ENCODE data around the gene UNC13D.
"Not testable (repeated sequence)": the region's sequence is repeated elsewhere in the genome, so short reads cannot be mapped to it uniquely, and the experiment has no call there.

The UNC13D gene

GRCh38 chr17:75853433-75853832 lies 9.2 kb upstream of the UNC13D start:
- no peak for DNase-seq (ENCODE audit: low read depth in 2 of 3, low spot score in 2 of 3)

DNA sequence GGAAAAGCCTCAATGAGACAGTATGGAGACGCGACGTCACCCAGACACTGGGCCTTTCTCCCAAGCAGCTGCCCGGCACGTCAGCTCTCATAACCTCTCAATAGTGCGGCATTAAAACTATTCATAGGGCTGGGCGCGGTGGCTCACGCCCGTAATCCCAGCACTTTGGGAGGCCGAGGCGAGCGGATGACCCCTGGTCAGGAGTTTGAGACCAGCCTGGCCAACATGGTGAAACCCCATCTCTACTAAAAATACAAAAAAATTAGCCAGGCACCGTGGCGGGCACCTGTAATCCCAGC lies 7.4 kb upstream of the UNC13D start:
- DNase-seq (ENCODE audit: low read depth in 2 of 3, low spot score in 2 of 3) = not testable (repeated sequence)

DNA sequence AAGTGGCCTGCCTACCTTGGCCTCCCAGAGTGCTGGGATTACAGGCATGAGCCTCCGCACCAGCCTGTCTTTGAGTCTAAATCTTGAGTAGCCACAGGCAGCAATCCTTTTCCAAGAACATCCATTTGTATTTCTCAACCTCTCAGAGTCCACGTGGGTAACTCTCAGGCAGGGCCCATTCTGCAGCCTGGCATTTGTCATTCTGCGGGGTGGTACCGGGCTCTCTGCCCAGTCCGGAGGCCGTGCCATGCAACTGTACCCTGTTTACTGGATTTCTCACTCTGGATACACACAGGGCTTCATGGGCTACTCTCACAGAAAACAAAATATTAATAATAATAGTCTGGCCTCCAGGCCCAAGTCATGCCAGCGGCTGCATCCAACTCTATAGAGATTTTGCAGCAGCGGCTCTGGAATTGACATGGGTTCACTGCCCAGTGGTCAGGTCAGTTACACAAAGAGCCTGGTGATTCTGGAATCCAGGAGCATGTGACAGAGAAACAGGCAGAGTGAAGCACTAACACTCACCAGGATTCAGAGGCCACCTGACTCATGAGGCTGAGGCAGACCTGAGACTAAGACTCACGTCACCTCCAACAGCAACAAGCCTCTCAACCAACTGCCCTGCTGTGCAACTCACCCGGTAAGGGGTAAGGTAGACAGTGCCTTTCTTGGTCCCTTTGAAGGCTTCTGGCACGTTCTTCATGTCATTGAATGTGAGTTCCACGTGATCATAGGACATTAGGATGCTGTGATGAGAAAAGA lies 6.9 kb upstream of the UNC13D start:
- no peak for DNase-seq (ENCODE audit: low read depth in 2 of 3, low spot score in 2 of 3)

- no peak for DNase-seq (ENCODE audit: low read depth in 2 of 3, low spot score in 2 of 3)
These were observed 5.5 kb upstream of the UNC13D start for GRCh38 chr17:75849724-75850123.

DNA sequence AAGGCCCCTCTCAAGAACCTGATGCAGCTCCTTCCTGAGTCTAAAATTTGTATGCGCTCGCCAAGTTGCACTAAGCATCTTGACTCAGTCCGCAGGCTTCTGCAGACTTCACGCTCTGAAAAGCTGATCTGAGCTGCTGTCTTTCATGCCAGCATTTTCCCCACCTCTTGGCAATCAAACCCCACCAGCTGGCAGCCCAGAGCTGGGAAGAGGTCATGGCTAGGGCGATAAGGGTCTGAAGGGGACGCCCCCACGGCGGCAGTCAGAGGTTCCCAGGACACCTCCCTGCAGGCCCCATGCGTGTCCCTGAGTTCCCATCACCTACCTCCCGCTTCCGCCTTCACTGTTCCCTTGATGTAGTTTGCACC lies 5.1 kb upstream of the UNC13D start:
- no peak for DNase-seq (ENCODE audit: low read depth in 2 of 3, low spot score in 2 of 3)

DNA sequence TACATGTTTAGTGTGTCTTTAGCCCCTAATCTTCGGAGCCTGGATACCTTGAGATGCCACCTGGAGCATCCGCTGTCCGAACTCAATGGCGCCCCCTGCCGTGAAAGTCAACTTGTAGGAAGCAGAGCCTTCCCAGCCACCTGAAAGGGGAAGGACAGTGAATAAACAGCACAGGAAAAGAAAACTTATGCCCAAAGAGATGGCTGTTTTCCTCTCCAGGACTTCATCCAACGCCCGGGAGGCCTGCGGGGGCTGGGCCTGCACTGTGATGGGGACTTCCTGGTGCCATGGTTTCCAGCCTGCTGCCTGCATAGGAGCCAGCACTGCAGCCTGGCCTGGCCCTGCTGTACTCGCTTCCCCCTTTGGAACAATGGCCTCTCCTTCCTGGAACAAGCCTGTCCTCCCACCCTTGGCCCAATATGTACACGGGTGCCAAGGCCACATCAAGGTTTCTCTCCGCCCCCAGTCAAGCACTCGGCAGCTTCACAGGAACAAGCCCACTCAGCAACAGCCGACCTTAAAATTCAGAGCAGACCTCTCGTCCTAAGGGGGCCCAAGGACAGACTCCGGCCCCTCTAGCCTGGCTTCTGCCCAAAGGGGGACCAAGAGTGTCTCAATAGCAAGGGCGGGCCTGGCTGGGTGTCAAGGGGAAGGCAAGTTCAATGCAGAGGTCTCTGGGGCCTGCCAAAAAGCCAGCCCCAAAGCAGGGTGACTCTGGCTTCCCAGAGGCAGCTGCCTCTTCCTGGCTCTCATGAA lies 4.5 kb upstream of the UNC13D start:
- DNase-seq (ENCODE audit: low read depth in 2 of 3, low spot score in 2 of 3) = peak in 2 of 3 experiments; percentile 75 to 88

- no peak for DNase-seq (ENCODE audit: low read depth in 2 of 3, low spot score in 2 of 3)
These were observed 3.7 kb upstream of the UNC13D start for GRCh38 chr17:75847614-75848522.

- no peak for DNase-seq (ENCODE audit: low read depth in 2 of 3, low spot score in 2 of 3)
These were observed 2.7 kb upstream of the UNC13D start for GRCh38 chr17:75846692-75847613.

- no peak for DNase-seq (ENCODE audit: low read depth in 2 of 3, low spot score in 2 of 3)
These were observed 1.9 kb upstream of the UNC13D start for GRCh38 chr17:75845933-75846691.

DNA sequence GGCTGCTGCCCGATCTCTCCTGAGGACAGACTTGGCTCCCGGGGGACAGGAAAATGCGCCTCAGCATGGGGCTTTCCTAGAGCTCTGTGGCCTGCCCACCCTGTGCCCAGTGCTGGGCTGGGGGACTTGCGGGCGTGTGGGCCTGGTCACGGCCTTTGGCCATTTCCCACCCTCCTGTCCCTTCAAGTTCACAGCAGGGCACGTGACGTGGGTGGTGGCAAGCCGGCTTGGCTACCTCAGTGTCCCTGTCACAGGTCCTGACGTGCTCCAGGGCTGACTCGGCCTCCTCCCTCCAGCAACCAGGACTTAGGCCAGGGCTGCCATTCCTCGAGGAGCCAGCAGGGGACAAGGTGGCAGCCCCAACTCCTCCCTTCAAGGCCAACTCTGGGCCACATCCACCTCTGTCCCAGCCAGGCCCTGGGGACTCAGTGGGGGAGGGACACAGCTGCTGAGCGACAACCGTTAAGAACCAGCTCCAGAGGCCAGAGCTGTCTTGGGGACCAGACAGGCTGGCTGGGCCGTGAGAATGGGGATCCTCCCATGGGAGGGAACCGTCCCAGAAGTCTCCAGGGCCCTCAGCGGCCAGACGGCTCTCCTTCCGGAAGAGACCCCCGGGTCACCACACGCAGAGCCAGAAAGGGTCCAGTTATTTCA lies 981 bp upstream of the UNC13D start:
- DNase-seq (ENCODE audit: low read depth in 2 of 3, low spot score in 2 of 3) = peak in 1 of 3 experiments; percentile 37

GRCh38 chr17:75844530-75845057 lies 390 bp upstream of the UNC13D start:
- DNase-seq (ENCODE audit: low read depth in 2 of 3, low spot score in 2 of 3) = no peak

- no peak for DNase-seq (ENCODE audit: low read depth in 2 of 3, low spot score in 2 of 3)
These were observed 1.1 kb downstream of the UNC13D start for GRCh38 chr17:75842963-75843576.

DNA sequence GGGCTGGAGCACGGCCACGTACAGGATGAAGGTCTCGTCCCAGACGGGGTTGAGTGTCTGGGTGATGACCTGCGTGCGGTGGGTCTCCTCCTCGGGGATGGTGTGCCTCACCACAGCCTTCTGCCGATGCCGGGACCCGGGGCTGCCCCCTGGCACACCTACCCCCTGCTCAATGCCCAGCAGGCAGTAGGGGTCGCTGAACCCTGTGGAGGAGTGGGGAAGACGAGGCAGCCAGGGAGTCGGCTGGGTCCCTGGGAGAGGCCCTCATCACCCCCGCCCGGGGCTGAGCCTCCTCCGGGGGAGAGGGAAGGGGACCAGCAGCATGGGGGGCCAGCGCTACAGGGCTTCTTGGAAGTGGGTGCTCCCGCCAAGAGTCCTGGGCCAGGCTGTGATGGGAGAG lies 1.8 kb downstream of the UNC13D start:
- DNase-seq (ENCODE audit: low read depth in 2 of 3, low spot score in 2 of 3) = no peak

DNA sequence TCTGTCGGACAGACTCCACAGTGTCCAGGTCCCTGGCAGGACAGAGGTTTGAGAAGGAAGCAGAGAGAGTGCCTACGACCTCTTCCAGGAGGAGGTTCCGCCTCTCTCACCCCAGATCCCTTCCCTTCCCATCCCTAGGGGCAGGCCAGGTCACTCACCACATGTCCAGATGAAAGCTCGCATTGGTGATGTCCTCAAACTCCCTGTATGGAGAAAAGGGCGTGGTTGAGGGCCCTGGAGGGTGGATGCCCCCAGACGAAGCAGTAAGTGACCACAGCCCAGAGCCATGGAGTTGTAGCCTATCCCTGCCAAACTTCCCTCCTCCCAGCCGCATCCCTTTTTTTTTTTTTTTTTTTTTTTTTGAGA lies 3.4 kb downstream of the UNC13D start:
- DNase-seq (ENCODE audit: low read depth in 2 of 3, low spot score in 2 of 3) = no peak

- DNase-seq (ENCODE audit: low read depth in 2 of 3, low spot score in 2 of 3) = no peak
These were observed 4.0 kb downstream of the UNC13D start for GRCh38 chr17:75839942-75840798.

DNA sequence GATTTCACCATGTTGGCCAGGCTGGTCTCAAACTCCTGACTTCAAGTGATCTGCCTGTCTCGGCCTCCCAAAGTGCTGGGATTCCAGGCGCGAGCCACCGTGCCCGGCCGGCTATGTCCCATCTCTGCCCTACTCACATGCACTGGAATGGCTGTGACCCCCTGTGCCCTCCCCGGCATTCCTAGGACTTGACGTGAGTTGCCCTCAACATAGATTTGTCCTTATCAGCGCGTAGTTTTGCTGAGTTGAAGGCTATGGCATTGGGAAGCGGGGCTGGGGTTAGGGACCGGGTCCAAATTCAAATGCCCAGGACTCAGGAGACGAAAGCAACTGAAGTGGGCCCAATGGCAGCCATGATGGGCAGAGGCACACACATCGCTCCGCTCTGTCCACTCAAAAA lies 5.8 kb downstream of the UNC13D start:
- no peak for DNase-seq (ENCODE audit: low read depth in 2 of 3, low spot score in 2 of 3)

DNA sequence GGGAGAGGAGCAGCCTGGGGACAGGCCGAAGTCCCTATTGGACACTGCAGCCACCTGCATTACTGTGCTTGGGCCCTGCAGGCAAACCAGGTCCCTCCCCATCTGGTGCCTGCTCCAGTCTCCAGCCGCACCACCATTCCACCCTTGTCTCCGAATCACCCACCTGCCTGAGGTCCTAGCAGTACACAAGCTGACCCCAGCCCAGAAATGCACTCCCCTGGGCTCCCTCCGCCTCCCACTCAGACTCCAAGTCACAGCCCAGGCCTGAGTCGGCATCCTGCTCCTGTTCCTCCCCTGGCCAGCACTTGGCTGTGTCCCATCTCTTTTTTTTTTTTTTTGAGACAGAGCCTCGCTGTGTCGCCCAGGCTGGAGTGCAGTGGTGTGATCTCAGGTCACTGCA lies 6.3 kb downstream of the UNC13D start:
- DNase-seq (ENCODE audit: low read depth in 2 of 3, low spot score in 2 of 3) = no peak

GRCh38 chr17:75836605-75837004 lies 7.6 kb downstream of the UNC13D start:
- DNase-seq (ENCODE audit: low read depth in 2 of 3, low spot score in 2 of 3) = no peak
